Stimulated activated CD8-positive, alpha-beta memory T cell treated with anti-CD3 and anti-CD28 coated beads, Interleukin-4, amount 100 ng/mL, for 1 hour (primary cell): ENCODE results near the gene TRMU.
A peak's percentile ranks its signal among the peaks of the same experiment; 100 is the strongest.

Experiments
- DNase-seq, 2 donors: peaks; one replicate each; pipeline ENCODE4 v3.0.0-alpha.2; 2020; ENCODE audit warnings: low read depth in 2 of 2, low spot score in 1 of 2

TRMU gene

GRCh38 chr22:46355369-46355995 lies 20.0 kb downstream of the TRMU start:
- peak in 1 of 2 donors; percentile 36 for DNase-seq

GRCh38 chr22:46355996-46356471 lies 20.5 kb downstream of the TRMU start:
- DNase-seq: no peak

GRCh38 chr22:46356496-46357480 lies 21.3 kb downstream of the TRMU start:
- no peak for DNase-seq

DNA sequence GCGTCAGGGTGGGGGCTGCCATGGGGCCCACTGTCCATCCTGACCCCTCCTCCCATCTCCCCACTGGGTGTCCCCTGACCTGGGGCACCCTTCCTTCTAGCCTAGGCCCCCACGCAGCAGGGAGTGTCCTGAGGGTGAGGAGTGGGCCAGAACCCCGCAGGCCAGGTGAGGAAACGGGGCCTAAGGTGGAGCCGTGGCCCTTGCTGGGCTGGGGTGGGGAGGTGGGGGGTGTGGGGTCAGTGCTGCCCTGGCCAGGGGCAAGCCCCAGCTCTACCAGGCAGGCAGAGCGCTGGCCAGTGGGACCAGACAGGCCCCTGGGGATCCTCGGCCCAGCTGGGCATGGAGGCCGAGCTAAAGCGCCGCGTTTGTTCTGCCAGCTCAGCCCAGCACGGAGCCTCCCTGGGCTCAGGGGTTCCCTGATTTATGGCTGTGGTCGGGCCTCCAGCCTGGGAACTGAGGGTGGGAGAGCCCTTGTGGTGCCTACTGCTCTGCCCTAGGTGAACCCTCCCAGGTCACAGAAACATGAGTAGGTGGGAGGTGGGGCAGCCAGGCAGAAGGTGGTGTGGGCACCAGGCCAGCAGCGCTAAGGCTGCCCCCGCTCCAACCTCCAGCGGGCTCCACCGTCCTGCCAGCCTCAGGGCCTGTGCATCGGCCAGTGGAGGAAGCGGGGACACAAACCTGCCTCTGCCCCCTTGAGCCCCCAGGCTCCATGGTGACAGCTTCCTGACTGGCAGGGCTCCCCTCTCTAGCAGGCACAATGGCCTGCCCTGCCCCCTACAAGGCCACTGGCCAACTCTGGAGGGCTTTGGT lies 22.4 kb downstream of the TRMU start:
- no peak for DNase-seq

GRCh38 chr22:46358766-46359165 lies 23.3 kb downstream of the TRMU start:
- DNase-seq: no peak

- DNase-seq: no peak
Measured at GRCh38 chr22:46359362-46359761, 23.8 kb downstream of the TRMU start.

GRCh38 chr22:46360097-46360496 lies 24.6 kb downstream of the TRMU start:
- DNase-seq: no peak

GRCh38 chr22:46360891-46361290 lies 25.4 kb downstream of the TRMU start:
- DNase-seq: no peak

DNA sequence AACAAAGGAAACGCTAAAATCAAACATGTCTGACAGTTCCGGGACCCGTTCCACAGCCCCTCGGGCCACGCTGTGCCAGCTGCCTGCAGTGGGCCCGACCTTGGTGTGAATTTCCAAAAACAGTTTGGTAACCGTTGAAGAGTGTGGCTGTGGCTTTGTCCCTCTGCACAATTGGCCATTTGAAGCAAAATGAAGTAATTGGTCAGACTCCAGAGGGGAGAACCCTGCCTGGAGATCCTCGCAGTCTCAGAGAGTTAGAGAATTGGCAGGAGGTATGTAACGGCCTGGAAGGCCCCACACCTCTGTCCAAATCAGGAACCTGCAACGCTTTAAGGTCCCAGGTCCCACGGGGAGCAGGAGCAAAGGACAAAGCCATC lies 26.3 kb downstream of the TRMU start:
- DNase-seq: no peak

DNA sequence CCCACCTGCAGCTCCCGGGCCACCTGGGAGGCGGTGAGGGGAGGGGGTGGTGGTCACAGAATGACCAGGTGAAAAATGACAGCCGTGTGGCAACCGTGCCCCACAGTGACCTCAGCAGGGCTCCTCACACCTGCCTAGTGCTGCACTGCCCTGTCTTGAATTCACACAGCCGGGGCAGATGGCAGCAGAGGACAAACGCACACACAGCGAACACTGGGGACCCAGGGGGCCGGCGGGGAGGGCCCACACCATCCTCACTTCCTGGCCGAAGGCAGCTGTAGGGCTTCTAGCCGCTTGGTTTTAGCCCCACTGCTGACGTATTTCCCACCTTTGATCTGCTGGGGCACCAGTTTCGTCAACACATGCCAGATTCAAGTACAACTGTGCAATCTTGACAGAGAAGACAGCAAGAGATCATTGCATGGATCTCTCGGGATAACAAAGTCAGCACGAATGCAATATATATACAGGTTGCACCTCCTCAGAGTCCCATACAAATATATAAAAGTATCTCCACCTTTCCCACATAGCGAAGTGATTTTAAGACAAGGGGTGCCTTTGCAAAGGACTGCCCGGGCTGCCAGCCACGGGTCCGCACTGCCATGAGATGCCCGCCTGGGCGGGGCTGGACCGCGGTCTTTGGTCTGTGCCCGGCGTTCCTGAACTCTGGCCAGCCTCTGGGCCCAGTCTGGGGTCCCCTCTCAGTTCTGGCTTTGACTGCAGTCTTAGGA lies 26.9 kb downstream of the TRMU start:
- no peak for DNase-seq

DNA sequence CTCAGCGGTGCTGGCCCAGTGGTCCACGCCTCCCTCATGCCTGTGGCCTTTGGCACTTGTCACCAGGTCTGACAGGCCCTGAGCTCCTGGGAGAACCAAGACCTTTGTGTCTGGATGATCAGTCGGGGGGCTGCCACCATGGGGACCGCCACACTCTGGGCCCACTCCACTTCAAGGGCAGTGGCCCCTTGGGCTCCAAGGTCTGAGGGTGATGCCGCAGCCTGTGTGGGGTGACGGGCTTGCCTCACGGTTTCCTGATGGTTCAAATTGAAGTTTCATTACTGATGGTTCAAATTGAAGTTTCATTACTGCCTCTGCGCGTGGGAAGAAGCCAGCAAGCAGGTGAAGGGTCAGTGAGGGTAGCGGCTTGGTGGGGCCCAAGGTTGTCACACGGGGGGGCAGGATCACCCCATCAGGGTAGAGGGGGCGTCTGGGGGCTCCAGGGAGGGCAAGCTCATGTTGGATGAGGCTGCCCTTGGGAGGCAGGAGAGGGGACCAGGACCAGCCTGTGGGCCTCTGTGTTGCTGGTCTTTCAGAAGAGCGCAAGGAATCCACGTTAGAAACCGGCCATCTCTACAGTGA lies 27.5 kb downstream of the TRMU start:
- no peak for DNase-seq

DNA sequence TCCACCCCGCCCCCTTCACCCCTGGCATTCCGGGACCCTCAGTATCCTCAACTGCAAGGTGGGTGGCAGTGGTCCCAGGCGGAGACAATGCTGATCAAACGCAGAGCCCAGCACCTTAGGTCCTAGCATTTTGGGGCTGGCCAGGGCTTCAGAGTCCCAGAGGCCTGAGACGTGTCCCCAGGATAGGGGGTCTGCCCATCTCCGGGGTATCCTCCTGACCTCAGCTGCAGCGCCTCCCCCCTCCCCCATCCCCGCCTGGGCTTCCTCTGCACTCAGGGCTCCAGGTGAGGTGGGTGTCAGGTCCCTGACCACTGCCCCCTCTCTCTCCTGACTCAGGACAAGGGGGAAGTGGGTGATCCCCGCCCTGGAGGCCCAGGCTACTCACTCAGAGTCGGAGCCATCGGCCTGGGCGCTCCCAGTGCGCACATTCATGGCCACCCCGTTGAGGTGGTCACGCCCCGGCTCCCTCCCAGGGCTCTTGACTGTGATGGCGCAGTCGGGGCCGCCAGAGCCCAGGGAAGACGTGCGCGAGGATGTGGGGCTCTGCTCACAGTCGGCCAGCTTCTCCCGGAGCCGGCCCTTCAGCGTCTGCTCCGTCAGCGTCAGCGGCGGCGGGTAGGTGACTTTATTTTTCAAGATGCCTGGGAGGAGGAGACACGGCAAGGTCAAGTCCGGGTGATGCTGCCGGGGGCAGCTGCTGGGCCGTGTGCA lies 28.3 kb downstream of the TRMU start:
- DNase-seq: no peak

DNA sequence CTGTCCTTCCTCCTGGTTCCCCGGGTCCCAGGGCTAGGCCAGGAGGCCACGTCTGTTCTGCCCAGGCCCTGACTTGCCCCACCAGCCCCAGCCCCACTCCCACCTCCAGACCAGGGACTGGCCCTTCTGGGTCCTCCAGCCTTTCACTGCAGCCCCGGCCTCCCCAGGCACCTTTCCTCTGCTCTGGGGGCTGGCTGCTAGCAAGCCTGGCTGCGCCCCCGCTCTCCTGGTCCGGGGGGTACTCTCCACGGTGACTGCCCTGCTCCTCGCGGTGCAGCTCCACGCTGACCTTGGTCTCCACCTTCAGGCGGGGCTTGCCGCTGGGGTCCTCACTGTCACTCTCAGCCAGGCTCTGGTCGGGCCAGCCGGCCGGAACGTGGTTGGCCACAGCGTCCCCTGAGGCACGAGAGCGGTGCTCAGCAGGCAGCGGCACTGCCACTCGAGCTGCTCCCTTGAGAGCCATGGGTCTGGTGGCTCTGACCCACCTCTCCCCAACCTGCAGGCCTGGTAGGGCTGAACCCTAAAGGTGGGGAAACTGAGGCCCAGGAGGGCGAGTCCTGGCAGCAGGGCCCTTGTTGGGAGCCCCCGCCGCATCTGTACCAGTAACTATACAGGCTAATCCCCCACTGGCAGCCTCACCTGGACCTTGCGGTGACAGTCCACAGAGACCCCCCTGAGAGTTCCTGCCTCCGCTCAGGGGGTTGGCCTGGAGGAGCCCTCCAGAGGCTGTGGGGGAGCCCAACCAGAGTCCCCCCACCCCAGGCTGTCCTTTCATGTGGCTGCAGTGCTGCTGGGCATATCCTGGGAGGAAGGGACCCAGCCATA lies 29.0 kb downstream of the TRMU start:
- DNase-seq: no peak

DNA sequence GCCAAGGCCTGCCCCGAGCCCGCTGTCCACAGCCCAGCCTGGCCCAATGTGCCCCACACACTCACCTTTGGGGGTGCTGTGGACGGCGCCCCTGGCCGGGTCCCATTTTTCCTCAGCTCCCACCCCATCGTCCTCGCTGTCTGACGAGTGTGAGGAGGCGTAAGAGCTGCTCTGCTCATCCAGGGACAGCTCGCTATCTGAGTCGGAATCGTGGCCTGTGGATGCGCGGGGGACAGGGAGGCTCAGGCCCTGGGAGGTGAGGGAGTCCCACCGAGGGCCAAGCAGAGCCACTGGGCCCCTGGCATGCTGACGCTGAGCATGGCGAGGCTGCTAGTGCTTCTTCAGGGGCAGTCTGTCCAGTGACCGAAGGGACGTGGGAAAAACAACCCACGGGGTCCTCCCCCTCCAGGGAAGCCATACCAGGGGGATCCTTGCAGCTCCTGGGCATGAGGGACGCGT lies 29.7 kb downstream of the TRMU start:
- DNase-seq: no peak

DNA sequence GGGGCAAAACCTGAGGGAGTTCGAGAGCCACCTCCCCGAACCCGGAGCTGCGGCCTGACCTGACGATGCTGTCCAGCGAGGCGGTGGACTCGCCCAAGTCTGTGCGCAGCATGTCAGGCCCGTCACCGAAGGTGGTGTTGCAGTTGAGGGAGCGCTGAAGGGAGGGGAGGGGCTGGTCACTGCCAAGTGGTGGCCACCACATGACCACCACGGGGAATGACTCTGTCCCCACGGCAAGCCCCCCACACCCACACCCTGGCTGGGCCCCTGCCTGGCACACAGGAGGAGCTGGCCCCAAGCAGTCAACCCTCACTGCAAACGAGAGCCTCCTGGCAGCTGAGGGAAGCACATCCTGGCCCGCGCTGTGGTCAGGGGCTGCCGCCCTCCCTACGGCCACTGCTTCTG lies 30.8 kb downstream of the TRMU start:
- no peak for DNase-seq

GRCh38 chr22:46366801-46367706 lies 31.5 kb downstream of the TRMU start:
- no peak for DNase-seq

- peak; percentile 38 to 42 for DNase-seq
Measured at GRCh38 chr22:46367707-46368191, 32.2 kb downstream of the TRMU start.

GRCh38 chr22:46368422-46368821 lies 32.9 kb downstream of the TRMU start:
- DNase-seq: no peak
